Measurements from ENCODE around the gene ENKD1. TPM values are rescaled to one million over a fixed set of nuclear protein-coding genes. Genes with fewer than 3 reads are reported as not detected.

Gene ENKD1, protein sequence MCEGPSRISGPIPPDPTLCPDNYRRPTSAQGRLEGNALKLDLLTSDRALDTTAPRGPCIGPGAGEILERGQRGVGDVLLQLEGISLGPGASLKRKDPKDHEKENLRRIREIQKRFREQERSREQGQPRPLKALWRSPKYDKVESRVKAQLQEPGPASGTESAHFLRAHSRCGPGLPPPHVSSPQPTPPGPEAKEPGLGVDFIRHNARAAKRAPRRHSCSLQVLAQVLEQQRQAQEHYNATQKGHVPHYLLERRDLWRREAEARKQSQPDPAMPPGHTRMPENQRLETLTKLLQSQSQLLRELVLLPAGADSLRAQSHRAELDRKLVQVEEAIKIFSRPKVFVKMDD
- total RNA-seq = 19.4 TPM
- long read RNA-seq, transcript ENKD1-201 (7 exons, 1,579 nt) = major isoform, 18 of 29 reads
- long read RNA-seq, partial matches to known transcripts = 3 of 29 reads
- long read RNA-seq, other reads (novel, unspliced or antisense) = 8 of 29 reads

DNA sequence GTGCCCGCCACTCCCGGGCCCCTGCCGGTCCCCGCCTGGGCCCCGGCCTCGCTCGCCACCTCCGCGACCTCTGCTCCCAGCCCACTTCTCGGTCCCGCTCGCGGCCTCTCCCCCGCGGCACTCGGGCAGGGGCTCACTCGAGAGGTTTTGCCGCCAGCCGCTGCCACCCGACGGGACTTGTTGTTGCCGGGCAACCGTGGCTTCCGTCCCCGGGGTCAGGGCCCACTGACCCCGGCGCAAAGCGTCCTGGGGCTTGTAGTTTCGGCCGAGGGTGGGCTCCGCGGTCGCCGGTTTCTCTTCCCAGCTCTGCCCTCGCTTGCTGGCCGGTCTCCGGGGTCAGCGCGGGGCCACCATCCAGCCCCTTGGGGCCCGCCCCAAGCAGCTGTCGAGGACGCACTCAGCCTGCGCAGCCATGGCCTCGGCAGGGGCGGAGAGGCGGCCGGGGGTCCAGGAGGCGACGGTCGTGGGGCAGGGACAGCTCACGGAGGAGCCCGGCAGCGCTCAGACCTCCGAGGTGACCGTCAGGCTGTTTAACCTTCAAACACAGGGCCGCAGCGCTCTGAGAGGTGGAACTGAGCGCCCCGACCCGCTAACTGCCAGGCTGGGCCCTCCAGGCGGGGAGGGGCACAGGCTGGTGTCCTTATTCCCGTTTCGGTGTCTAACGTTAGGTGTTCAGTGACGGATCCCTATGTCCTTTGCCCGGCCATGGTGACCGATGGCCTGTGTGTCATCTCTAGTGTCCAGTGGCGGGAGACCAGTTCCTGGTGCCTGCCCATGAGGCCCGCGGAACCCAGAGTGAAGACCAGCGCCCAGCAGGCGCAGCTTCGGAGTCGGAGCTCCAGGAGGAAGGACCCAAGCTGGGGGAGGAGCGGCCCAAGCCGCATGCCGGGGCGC is at the start of gene ENKD1, which contains the start of gene C16orf86:
Gene ENKD1 (minus strand): TSS at position 192 of the 894 bp plus-strand sequence. CDS start 308 bp downstream, outside the sequence.
Gene C16orf86 (plus strand): TSS at position 256 of the 894 bp plus-strand sequence. CDS start 157 bp downstream, at position 413.
- DNase-seq = peak; percentile 92
- peak within 1 kb of the TSS; percentile 92 for H3K27ac ChIP-seq
- peak; percentile 84 to 91 for ATAC-seq
- H3K9me3 ChIP-seq = no peaks in the 10 kb centered on the region
- peaks cover 17% of the 10 kb centered on the region for H3K36me3 ChIP-seq
- peak within 1 kb of the TSS; percentile 85 for H3K4me3 ChIP-seq
- no peaks in the 10 kb centered on the region for H3K27me3 ChIP-seq (ENCODE audit: low read depth)
- intact Hi-C loops (cut with DNase I) = no loop called here
- TF ChIP-seq, protein P1, sequence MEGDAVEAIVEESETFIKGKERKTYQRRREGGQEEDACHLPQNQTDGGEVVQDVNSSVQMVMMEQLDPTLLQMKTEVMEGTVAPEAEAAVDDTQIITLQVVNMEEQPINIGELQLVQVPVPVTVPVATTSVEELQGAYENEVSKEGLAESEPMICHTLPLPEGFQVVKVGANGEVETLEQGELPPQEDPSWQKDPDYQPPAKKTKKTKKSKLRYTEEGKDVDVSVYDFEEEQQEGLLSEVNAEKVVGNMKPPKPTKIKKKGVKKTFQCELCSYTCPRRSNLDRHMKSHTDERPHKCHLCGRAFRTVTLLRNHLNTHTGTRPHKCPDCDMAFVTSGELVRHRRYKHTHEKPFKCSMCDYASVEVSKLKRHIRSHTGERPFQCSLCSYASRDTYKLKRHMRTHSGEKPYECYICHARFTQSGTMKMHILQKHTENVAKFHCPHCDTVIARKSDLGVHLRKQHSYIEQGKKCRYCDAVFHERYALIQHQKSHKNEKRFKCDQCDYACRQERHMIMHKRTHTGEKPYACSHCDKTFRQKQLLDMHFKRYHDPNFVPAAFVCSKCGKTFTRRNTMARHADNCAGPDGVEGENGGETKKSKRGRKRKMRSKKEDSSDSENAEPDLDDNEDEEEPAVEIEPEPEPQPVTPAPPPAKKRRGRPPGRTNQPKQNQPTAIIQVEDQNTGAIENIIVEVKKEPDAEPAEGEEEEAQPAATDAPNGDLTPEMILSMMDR (IDR thresholded peaks at IDR 0.05) = no peak
- H3K4me1 ChIP-seq = peaks cover 34% of the 10 kb centered on the region

DNA sequence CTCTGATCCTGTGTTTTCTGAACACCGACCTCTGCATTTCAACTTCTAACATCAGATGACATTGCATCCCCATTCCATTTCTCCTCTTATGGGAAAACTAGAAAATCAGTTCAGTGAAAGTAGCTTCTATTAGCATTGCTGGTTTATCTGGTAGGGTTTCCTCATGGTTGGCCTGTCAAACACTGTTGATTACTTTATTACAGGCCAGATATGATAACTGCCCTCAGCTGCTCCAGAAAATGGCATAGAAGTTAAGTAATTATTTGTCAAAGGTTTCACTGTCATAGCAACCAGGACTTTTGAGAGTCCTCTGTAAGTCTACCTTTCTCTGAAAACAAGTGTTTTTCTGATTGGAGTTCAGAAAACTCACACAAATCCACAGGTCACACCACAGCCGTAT is 49.5 kb upstream of the ENKD1 start:
- H3K36me3 ChIP-seq = no peaks in the 10 kb centered on the region
- peaks cover 20% of the 10 kb centered on the region for H3K4me1 ChIP-seq
- H3K4me3 ChIP-seq = no peak overlapping the region
- intact Hi-C loops (cut with DNase I) = no loop called here
- ATAC-seq (no peak), DNase-seq (no peak)
- H3K9me3 ChIP-seq = no peaks in the 10 kb centered on the region
- no peaks in the 10 kb centered on the region for H3K27me3 ChIP-seq (ENCODE audit: low read depth)
- TF ChIP-seq, protein P1 (IDR thresholded peaks at IDR 0.05) = no peak
- H3K27ac ChIP-seq = no peak overlapping the region

DNA sequence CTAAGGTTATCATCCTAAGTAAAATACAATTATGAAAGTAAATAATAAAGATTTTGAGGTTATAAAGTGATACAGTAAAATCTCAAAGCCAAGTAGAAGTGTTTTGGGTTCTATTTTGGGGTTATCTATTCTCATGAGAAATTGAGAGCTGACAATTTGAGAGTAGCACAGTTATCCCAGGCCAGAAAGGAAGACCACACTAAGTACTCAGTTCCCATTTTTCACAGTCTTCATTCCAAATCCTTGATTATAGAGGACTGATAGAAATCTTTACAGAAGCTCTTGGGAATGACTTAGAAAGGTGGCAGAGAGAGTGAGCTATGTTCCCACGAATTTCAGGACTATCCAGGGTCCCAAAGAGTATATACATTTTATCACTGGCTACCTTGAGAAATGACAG is 48.0 kb upstream of the ENKD1 start:
- DNase-seq = no peak
- peaks cover 12% of the 10 kb centered on the region for H3K4me1 ChIP-seq
- H3K27me3 ChIP-seq (ENCODE audit: low read depth) = no peaks in the 10 kb centered on the region
- no peak for ATAC-seq
- intact Hi-C loops (cut with DNase I) = no loop called here
- TF ChIP-seq, protein P1 (IDR thresholded peaks at IDR 0.05) = no peak
- no peak overlapping the region for H3K27ac ChIP-seq
- H3K4me3 ChIP-seq = no peak overlapping the region
- H3K9me3 ChIP-seq = no peaks in the 10 kb centered on the region
- H3K36me3 ChIP-seq = no peaks in the 10 kb centered on the region

GRCh38 chr16:67713647-67714273 is 47.2 kb upstream of the ENKD1 start:
- no peaks in the 10 kb centered on the region for H3K27me3 ChIP-seq (ENCODE audit: low read depth)
- no peak for ATAC-seq
- no peak overlapping the region for H3K27ac ChIP-seq
- TF ChIP-seq, protein P1 (IDR thresholded peaks at IDR 0.05) = no peak
- H3K4me3 ChIP-seq = no peak overlapping the region
- no peaks in the 10 kb centered on the region for H3K36me3 ChIP-seq
- intact Hi-C loops (cut with DNase I) = no loop called here
- no peaks in the 10 kb centered on the region for H3K9me3 ChIP-seq
- H3K4me1 ChIP-seq = peaks cover 12% of the 10 kb centered on the region
- no peak for DNase-seq

DNA sequence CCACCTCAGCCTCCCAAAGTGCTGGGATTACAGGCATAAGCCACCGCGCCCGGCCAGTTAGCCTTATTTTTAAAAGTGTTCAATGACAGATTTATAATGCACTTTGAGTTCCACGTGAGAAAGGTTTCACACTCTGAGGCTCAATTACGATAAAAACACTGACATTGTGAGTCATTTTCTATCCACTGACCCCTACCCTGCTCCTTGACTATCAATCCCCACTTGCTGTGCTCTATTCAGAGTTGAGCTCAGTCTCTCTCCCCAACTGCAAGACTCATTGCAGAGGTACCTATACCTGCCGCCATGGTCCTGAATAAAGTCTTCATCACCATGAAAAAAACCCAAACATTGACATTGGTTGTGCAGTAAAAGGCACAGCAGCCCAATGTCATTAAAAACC is 44.1 kb upstream of the ENKD1 start:
- DNase-seq (no peak), ATAC-seq (no peak)
- TF ChIP-seq, protein P1 (IDR thresholded peaks at IDR 0.05) = no peak
- H3K4me3 ChIP-seq = no peak overlapping the region
- no peaks in the 10 kb centered on the region for H3K4me1 ChIP-seq
- no peaks in the 10 kb centered on the region for H3K36me3 ChIP-seq
- H3K27ac ChIP-seq = no peak overlapping the region
- no peaks in the 10 kb centered on the region for H3K27me3 ChIP-seq (ENCODE audit: low read depth)
- intact Hi-C loops (cut with DNase I) = no loop called here
- no peaks in the 10 kb centered on the region for H3K9me3 ChIP-seq
